HG03108 (cell line): ENCODE results near the gene TRAF3.
"Not testable (repeated sequence)": the region's sequence is repeated elsewhere in the genome, so short reads cannot be mapped to it uniquely, and the experiment has no call there.

Experiments
- ATAC-seq: cut with Tn5 transposase; IDR thresholded peaks from one replicate; pipeline ENCODE4 v1.9.1; 2021; ENCODE audit warnings: moderate library complexity; ENCODE audit not compliant: unreplicated experiment

The TRAF3 gene

DNA sequence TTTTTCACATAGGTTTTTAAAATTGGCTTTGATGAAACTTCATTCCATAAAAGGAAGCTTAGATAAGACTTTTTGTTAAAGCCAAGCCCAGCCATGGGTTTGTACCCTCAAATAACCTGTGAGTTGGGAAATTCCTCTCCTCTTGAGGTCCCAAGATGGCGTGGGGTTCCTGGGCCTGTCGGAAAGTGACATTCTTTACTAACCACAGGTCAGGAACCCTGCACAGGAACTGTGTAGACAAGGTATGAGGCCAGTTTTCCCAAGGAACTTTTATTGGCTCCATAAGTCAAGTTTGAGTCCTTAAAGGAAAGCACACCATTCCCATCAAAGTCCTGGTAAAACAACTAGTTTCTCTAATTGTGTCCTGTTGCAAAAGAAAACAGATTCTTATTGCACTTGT, 80.2 kb downstream of the TRAF3 start:
- no peak for ATAC-seq

DNA sequence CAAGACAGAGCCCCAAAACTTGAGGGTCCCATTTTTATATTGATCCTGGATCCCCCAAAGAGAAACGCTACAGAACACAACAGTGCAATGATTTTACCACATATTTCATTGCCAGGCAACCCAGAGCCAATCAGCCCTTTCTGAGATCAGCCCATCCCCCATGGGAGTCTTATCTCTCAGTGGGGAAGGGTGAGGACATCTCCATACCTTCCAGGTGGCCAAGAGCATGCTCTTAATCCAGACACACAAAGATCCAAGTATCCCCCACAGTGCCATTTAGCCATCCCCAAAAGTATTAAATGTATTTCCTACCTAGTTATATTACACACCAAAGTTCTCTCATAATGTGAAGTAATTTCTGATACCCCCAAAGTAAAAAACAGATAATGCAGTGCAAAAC, 82.7 kb downstream of the TRAF3 start:
- ATAC-seq = no peak

DNA sequence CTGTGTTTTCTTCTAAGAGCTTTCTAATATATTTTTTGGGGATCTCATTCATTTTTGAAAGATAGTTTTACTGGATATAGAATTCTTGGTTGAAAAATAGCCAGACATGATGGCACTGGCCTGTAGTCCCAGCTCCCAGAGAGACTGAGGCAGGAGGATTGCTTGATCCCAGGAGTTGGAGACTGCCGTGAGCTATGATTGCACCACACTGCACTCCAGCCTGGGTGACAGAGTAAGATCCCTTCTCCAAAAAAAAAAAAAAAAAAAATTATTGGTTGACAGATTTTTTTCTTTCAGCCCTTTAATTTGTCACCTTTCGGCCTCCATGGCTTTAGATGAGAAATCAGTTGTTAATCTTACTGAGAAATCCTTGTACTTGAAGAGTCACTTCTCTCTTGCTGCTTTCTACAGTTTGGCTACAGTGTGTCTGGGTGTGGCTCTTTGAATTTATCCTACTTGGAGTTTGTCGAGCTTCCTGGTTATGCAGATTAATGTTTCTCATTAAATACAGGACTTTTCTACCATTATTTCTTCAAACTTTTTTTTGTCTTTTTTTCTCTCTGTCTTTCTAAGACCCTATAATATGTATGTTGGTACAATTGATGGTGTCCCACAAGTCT, 85.0 kb downstream of the TRAF3 start:
- no peak for ATAC-seq

- no peak for ATAC-seq
Measured at GRCh38 chr14:102863381-102863780, 86.1 kb downstream of the TRAF3 start.

GRCh38 chr14:102865916-102866315, 88.7 kb downstream of the TRAF3 start:
- not testable (repeated sequence) for ATAC-seq

- ATAC-seq = no peak
Measured at GRCh38 chr14:102866982-102867761, 89.9 kb downstream of the TRAF3 start.

GRCh38 chr14:102867826-102868580, 90.8 kb downstream of the TRAF3 start:
- no peak for ATAC-seq

- ATAC-seq = no peak
Measured at GRCh38 chr14:102868956-102869547, 91.8 kb downstream of the TRAF3 start.

DNA sequence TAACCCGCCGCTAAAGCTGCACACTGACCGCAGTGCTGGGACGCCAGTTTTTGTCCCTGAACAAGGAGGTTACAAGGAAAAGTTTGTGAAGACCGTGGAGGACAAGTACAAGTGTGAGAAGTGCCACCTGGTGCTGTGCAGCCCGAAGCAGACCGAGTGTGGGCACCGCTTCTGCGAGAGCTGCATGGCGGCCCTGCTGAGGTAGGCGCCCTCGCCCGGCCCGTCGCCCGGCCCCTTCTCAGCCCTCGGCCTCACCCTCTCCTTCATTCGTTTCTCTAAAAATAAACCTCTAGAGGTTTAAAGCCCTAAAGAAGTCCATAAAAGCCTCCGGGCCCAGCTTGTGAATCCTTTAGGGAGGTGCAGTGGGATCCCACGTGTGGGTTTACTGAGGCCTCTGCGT, 93.0 kb downstream of the TRAF3 start:
- no peak for ATAC-seq

DNA sequence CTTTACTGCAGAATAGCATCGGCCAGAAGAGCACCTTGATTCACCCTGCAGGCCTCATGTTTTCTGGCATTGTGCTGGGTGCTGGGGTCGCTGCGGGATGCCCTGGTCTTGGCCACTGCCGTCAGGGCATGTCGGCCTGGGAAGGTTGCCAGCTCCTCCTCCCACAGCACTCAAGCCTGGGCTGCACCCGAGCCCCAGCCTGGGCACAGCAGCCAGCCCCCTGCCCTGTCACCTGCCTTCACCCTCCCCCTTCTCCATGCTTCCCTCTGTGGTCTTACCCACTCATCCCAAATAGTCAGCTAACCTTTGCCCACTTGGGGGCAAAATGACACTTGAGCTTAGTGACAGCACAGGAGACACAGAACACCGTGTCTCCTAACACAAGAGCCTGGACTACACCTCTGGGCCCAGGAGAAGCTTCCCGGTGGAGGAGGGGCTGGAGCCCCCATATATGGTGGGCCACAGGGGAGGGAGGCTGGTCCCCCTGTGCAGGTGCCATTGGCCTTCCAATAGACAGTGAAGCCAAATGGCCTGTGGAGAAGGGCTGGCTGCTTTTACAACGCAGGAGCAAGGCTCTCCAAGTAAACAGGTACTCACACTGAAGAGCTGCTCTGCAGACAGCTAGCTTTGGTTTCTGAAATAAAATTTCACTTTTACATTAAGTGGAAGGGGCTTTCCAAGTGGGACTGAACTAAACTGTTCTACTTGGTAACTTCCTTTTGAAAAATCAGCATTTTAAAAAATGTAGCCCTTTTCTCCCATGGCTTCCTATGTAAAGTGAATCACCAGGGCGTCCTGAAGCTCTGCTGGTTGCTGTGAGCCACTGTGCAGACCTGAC, 94.0 kb downstream of the TRAF3 start:
- ATAC-seq = no peak

DNA sequence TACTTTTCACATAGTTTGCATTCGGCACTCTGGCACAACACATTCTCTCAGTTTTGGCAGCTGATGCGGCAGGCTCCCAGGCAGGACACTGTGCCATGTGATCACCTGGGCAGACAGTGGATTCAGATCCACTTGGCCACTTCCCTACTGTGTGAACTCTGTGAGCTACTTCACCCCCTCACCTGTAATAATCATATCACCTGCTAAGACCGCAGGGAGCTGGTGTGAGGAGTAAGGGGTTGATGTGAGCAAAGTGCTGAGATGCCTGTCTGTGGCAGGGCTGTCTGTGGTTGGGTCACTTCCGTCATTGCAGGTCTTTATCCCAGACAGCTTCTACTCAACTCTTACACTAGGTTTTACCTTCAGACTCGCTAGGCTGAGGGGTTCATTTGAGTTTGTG, 94.8 kb downstream of the TRAF3 start:
- ATAC-seq = no peak

DNA sequence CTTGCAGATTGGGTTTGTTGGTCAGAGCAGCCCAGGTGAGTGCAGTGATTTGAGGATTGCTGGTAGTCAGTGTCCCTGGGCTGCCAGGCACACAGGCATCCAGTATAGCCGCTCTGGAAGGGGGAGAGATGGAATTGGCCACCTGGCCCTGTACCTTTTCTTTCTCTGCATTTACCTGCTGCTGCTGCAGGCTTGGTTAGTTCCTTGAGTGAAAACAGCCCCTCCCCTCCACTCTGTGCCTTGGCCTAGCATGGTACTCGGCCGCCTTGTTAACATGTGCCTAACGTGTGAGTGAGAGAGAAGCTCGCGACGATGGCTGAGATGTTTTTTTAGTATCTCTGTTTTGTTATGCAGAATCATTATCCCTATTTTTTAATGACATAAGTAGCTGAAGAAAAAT, 95.9 kb downstream of the TRAF3 start:
- ATAC-seq = no peak

- ATAC-seq = no peak
Measured at GRCh38 chr14:102873546-102874061, 96.4 kb downstream of the TRAF3 start.

DNA sequence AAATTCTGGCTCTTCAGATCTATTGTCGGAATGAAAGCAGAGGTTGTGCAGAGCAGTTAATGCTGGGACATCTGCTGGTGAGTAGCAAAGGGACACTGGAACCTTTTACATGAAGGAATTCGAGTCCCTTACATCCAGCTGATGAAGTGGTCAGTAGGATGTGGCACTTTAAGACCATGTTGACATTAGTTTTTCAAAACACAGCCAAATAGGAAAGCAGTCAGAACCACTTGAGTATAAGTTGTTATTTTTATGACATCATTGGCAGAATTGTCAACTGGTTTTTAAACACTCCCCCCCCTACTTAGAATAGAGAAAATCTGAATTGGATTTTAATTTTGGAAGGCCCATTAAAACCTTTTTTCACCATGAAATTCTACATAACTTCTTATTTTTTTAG, 98.4 kb downstream of the TRAF3 start:
- no peak for ATAC-seq

- not testable (repeated sequence) for ATAC-seq
Measured at GRCh38 chr14:102877511-102877910, 100.3 kb downstream of the TRAF3 start.

- no peak for ATAC-seq
Measured at GRCh38 chr14:102878174-102878969, 101.1 kb downstream of the TRAF3 start.

- ATAC-seq = no peak
Measured at GRCh38 chr14:102878970-102879460, 101.8 kb downstream of the TRAF3 start.

- no peak for ATAC-seq
Measured at GRCh38 chr14:102882226-102882906, 105.1 kb downstream of the TRAF3 start.

- ATAC-seq = no peak
Measured at GRCh38 chr14:102883089-102883541, 105.9 kb downstream of the TRAF3 start.
